ENCODE results near the gene INPP5E. TPM values are rescaled to one million over a fixed set of nuclear protein-coding genes. Genes with fewer than 3 reads are reported as not detected.
"Not testable (repeated sequence)": the region's sequence is repeated elsewhere in the genome, so short reads cannot be mapped to it uniquely, and the experiment has no call there.

The INPP5E gene
- total RNA-seq, 2 experiments from 2014 or later: 20.0 to 21.4 TPM

GRCh38 chr9:136407061-136407460, 32.6 kb downstream of the INPP5E start:
- not testable (repeated sequence) for DNase-seq, H3K4me3 Mint-ChIP-seq
- H3K36me3 Mint-ChIP-seq: peaks cover 34% of the 10 kb centered on the region

GRCh38 chr9:136405904-136406303, 33.7 kb downstream of the INPP5E start:
- Mint-ChIP-seq H3K4me1 (peaks cover 58% of the 10 kb centered on the region), H3K36me3 (peaks cover 31% of the 10 kb centered on the region)
- CTCF ChIA-PET: interaction anchor here (1.6 kb wide), 1 partner anchor 78 kb away, joined by 4 read pairs; no protein-coding TSS in a partner anchor
- H3K9me3 Mint-ChIP-seq (ENCODE audit: low read depth); H3K27me3 Mint-ChIP-seq; H3K27ac Mint-ChIP-seq; ATAC-seq; H3K4me3 Mint-ChIP-seq; DNase-seq: not testable (repeated sequence)

More at GRCh38 chr9:136407061-136407460, 32.6 kb downstream of the INPP5E start:
- not testable (repeated sequence) for H3K27ac Mint-ChIP-seq; ATAC-seq; H3K9me3 Mint-ChIP-seq (ENCODE audit: low read depth); H3K27me3 Mint-ChIP-seq
- CTCF ChIA-PET: interaction anchor here (1.6 kb wide), 1 partner anchor 77 kb away, joined by 4 read pairs; no protein-coding TSS in a partner anchor
- peaks cover 62% of the 10 kb centered on the region for H3K4me1 Mint-ChIP-seq

DNA sequence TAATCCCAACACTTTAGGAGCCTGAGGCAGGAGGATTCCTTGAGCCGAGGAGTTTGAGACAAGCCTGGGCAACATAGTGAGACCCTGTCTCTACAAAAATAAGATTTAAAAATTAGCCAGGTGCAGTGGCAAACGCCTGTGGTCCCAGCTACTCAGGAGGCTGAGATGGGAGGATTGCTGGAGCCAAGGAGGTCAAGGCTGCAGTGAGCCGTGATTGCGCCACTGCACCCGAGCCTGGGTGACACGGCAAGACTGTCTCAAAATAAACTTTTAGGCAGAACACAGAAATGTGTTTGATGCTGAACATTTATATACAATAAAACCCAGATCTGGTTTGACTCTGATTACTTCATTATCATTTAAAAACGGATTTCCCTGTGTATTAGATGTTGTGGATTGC, 34.2 kb downstream of the INPP5E start:
- no peaks in the 10 kb centered on the region for H3K27me3 Mint-ChIP-seq
- CTCF ChIA-PET: interaction anchor here (1.6 kb wide), 1 partner anchor 78 kb away, joined by 4 read pairs; no protein-coding TSS in a partner anchor
- H3K27ac Mint-ChIP-seq: no peak overlapping the region
- no peak overlapping the region for H3K4me3 Mint-ChIP-seq
- no peak for ATAC-seq
- no peak for DNase-seq
- no peaks in the 10 kb centered on the region for H3K9me3 Mint-ChIP-seq (ENCODE audit: low read depth)
- H3K36me3 Mint-ChIP-seq: peaks cover 31% of the 10 kb centered on the region
- H3K4me1 Mint-ChIP-seq: peaks cover 60% of the 10 kb centered on the region

- peaks cover 31% of the 10 kb centered on the region for H3K36me3 Mint-ChIP-seq
- CTCF ChIA-PET: interaction anchor here (1.5 kb wide), 2 partner anchors 19 to 67 kb away, joined by 4 to 7 read pairs; no protein-coding TSS in a partner anchor
Measured at GRCh38 chr9:136404801-136405136, 34.9 kb downstream of the INPP5E start.

GRCh38 chr9:136403915-136404800, 35.5 kb downstream of the INPP5E start:
- ATAC-seq: peak; percentile 16
- H3K4me1 Mint-ChIP-seq: peaks cover 54% of the 10 kb centered on the region
- CTCF ChIA-PET: interaction anchor here (0.7 to 6.2 kb wide), 6 partner anchors 18 to 221 kb away, joined by 3 to 52 read pairs (median 4); partner anchors contain the start of gene DNLZ
- no peaks in the 10 kb centered on the region for H3K9me3 Mint-ChIP-seq (ENCODE audit: low read depth)
- H3K27me3 Mint-ChIP-seq: no peaks in the 10 kb centered on the region
- H3K36me3 Mint-ChIP-seq: peaks cover 31% of the 10 kb centered on the region
- DNase-seq: peak; percentile 76
- H3K4me3 Mint-ChIP-seq: peak overlapping the region; percentile 31
- peak overlapping the region; percentile 79 for H3K27ac Mint-ChIP-seq

More at GRCh38 chr9:136404801-136405136, 34.9 kb downstream of the INPP5E start:
- ATAC-seq (no peak), DNase-seq (no peak)
- Mint-ChIP-seq H3K4me3 (peak overlapping the region; percentile 1), H3K27ac (peak overlapping the region; percentile 79), H3K27me3 (no peaks in the 10 kb centered on the region), H3K9me3 (ENCODE audit: low read depth) (no peaks in the 10 kb centered on the region), H3K4me1 (peaks cover 58% of the 10 kb centered on the region)

DNA sequence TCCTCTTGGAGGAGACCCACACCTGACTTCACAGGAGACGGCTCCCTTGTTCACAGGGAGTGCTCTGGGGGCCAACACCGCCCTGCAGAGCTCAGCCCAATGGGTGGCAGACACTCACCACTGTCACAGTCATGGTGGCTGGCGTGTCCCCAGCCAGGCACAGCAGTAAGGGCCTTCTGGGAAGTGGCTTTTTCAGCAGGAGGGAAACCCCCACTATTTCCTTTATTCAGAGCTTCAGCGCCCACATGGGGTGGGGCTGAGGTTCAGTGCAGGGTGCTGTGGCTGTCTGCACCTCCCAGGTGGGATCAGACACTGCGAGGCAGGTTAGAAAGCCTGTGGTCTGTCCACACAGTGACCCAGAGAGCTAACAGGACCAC, 36.1 kb downstream of the INPP5E start:
- Mint-ChIP-seq H3K27me3 (no peaks in the 10 kb centered on the region), H3K27ac (peak overlapping the region; percentile 79), H3K9me3 (ENCODE audit: low read depth) (no peaks in the 10 kb centered on the region), H3K4me3 (peak overlapping the region; percentile 31), H3K36me3 (peaks cover 28% of the 10 kb centered on the region), H3K4me1 (peaks cover 55% of the 10 kb centered on the region)
- DNase-seq (peak; percentile 92), ATAC-seq (peak; percentile 77)
- CTCF ChIA-PET: interaction anchor here (0.7 to 6.2 kb wide), 7 partner anchors 17 to 222 kb away, joined by 3 to 52 read pairs (median 4); partner anchors contain the start of gene DNLZ

DNA sequence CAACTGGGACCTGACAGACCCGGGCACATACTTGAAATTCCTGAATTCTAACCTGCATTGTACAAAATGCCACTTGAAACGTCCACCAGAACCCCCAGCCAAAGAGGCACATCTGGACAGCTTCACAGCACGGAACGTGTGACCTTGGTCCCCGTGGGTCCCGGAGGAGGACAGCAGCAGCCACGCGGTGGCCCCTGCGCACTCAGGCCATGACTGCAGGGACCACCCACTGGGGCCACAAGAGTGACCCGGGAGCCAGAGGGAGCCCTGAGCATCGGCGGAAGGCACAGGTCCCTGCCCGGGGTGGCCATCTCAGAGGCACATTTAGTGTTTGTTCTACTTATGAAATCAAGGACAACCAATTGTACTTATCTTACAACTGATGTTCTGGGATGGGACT, 37.6 kb downstream of the INPP5E start:
- no peak for DNase-seq
- Mint-ChIP-seq H3K36me3 (peaks cover 23% of the 10 kb centered on the region), H3K27ac (peak overlapping the region; percentile 41), H3K4me3 (no peak overlapping the region), H3K27me3 (no peaks in the 10 kb centered on the region), H3K4me1 (peaks cover 55% of the 10 kb centered on the region), H3K9me3 (ENCODE audit: low read depth) (no peaks in the 10 kb centered on the region)
- CTCF ChIA-PET: interaction anchor here (1.3 to 6.2 kb wide), 4 partner anchors 7 to 37 kb away, joined by 4 to 52 read pairs (median 16); partner anchors contain the start of genes DNLZ, ENTR1 and PMPCA
- no peak for ATAC-seq

- CTCF ChIA-PET: interaction anchor here (0.6 to 6.2 kb wide), 13 partner anchors 8 to 138 kb away, joined by 3 to 52 read pairs (median 4); partner anchors contain the start of genes DNLZ, ENTR1 and PMPCA
- ATAC-seq (no peak), DNase-seq (no peak)
- Mint-ChIP-seq H3K27ac (peak overlapping the region; percentile 41), H3K4me1 (peaks cover 55% of the 10 kb centered on the region), H3K4me3 (no peak overlapping the region), H3K27me3 (no peaks in the 10 kb centered on the region), H3K9me3 (ENCODE audit: low read depth) (no peaks in the 10 kb centered on the region), H3K36me3 (peaks cover 20% of the 10 kb centered on the region)
Measured at GRCh38 chr9:136401173-136401922, 38.3 kb downstream of the INPP5E start.

- Mint-ChIP-seq H3K36me3 (peaks cover 16% of the 10 kb centered on the region), H3K4me1 (peaks cover 50% of the 10 kb centered on the region), H3K27ac (peak within 1 kb of the TSS; percentile 74), H3K27me3 (no peaks in the 10 kb centered on the region), H3K4me3 (peak within 1 kb of the TSS; percentile 86), H3K9me3 (ENCODE audit: low read depth) (no peaks in the 10 kb centered on the region)
- CTCF ChIA-PET: interaction anchor here (0.6 to 6.2 kb wide), 13 partner anchors 9 to 139 kb away, joined by 3 to 52 read pairs (median 3); partner anchors contain the start of genes DNLZ, ENTR1 and PMPCA
- DNase-seq (peak; percentile 89), ATAC-seq (peak; percentile 73)
Measured at GRCh38 chr9:136400038-136400834, 39.4 kb downstream of the INPP5E start, which contains the start of gene SNAPC4. Gene SNAPC4 (minus strand): TSS chr9:136400170. CDS start chr9:136398428, 1,742 bp downstream.

DNA sequence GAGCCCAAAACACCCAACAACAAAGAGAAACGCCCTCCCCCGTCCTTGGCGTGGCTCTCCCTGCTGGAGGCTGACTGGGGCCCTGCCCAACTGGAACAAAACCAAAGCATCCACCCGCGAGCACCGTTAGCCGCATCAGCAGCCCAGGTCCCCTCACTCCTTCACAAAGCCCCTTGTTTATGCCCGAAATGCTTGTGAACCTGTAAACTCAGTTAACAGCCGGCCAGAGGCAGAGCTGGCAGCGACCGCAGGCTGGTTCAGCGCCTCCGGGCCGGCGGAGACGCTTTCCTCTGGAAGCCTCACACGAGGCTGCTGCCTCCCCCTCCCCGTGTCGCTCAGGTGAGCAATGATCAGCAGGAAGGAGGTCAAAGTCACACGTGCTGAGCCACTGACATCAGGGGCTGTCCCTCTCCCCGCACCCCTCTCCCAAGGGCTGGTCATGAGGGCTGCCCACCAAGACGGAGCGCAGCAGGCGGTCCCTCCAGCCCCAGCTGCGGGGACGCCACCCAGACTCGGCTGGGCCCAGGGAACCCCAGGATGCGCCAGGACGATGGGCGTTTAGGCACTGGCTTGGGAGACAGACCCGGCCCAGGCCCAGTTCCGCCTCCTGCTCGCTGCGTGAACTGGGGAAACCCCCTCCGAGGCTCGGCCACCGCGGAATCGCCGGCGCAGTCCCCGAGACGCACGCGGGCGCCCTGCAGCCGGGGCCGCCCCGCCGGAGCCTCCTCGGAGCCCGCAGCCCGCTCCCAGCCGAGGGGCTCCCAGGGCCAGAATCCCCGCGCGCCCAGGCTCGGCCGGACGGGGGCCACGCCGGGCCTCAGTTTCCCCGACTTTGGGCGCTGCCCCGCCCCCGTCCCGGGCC, 40.2 kb downstream of the INPP5E start:
- CTCF ChIA-PET: interaction anchor here (0.6 to 6.2 kb wide), 6 partner anchors 11 to 87 kb away, joined by 3 to 52 read pairs (median 4); partner anchors contain the start of gene DNLZ
- Mint-ChIP-seq H3K27ac (peak overlapping the region; percentile 74), H3K36me3 (peaks cover 13% of the 10 kb centered on the region), H3K27me3 (no peaks in the 10 kb centered on the region), H3K4me1 (peaks cover 42% of the 10 kb centered on the region), H3K4me3 (peak overlapping the region; percentile 86), H3K9me3 (ENCODE audit: low read depth) (no peaks in the 10 kb centered on the region)
- ATAC-seq (peak; percentile 14), DNase-seq (peak; percentile 48)

GRCh38 chr9:136398286-136398685, 41.4 kb downstream of the INPP5E start:
- H3K36me3 Mint-ChIP-seq: peaks cover 13% of the 10 kb centered on the region
- ATAC-seq (no peak), DNase-seq (no peak)
- H3K27me3 Mint-ChIP-seq: no peaks in the 10 kb centered on the region
- H3K27ac Mint-ChIP-seq: peak overlapping the region; percentile 74
- CTCF ChIA-PET: interaction anchor here (1.0 to 6.2 kb wide), 5 partner anchors 10 to 40 kb away, joined by 3 to 52 read pairs (median 4); partner anchors contain the start of gene DNLZ
- no peaks in the 10 kb centered on the region for H3K9me3 Mint-ChIP-seq (ENCODE audit: low read depth)
- H3K4me3 Mint-ChIP-seq: peak overlapping the region; percentile 86
- H3K4me1 Mint-ChIP-seq: peaks cover 31% of the 10 kb centered on the region
